Calu3 (cell line): ENCODE measurements around the gene VNN1. TPM values are rescaled to one million over a fixed set of nuclear protein-coding genes. Genes with fewer than 3 reads are reported as not detected.
"Not testable (repeated sequence)": the region's sequence is repeated elsewhere in the genome, so short reads cannot be mapped to it uniquely, and the experiment has no call there.

Experiments
- BruUV-seq: library from RNA; stranded (reverse); fragments of 400-500 nt; replicated peaks from 2 replicates; lab custom pipeline; 2021; lab: Mats Ljungman, UMichigan
- CTCF ChIA-PET: fragments of 300-600 bp; sonication (Branson Sonifier 250); formaldehyde crosslinking; loops from one replicate; lab custom pipeline; 2022; ENCODE audit warnings: antibody characterized with exemption; lab: Charles Lee
- DNase-seq: peaks from one replicate; pipeline ENCODE4 v3.0.0; 2022
- H3K27ac Mint-ChIP-seq: one replicate; pipeline ENCODE4 v1.8.0; 2022; ENCODE audit warnings: mixed read lengths; ENCODE audit not compliant: unreplicated experiment
- H3K27me3 Mint-ChIP-seq: one replicate; pipeline ENCODE4 v1.8.0; 2022; ENCODE audit warnings: mixed read lengths; ENCODE audit not compliant: unreplicated experiment
- H3K36me3 Mint-ChIP-seq: one replicate; pipeline ENCODE4 v1.8.0; 2022; ENCODE audit warnings: mild to moderate bottlenecking, moderate library complexity, mixed read lengths; ENCODE audit not compliant: insufficient read depth, unreplicated experiment
- H3K4me1 Mint-ChIP-seq: one replicate; pipeline ENCODE4 v1.8.0; 2022; ENCODE audit warnings: mild to moderate bottlenecking, low read depth, mixed read lengths; ENCODE audit not compliant: unreplicated experiment
- H3K4me3 Mint-ChIP-seq: one replicate; pipeline ENCODE4 v1.8.0; 2022; ENCODE audit warnings: mild to moderate bottlenecking, low read depth, moderate library complexity, mixed read lengths; ENCODE audit not compliant: unreplicated experiment
- H3K9me3 Mint-ChIP-seq: one replicate; pipeline ENCODE4 v1.8.0; 2022; ENCODE audit warnings: low read depth, mixed read lengths; ENCODE audit not compliant: unreplicated experiment
- CTCF ChIP-seq: fragments of 200-600 bp; IDR thresholded peaks from one replicate; pipeline ENCODE4 v1.8.0; 2022; ENCODE audit warnings: antibody characterized with exemption; ENCODE audit not compliant: unreplicated experiment
- intact Hi-C: fragments of 100-400 bp; cut with micrococcal nuclease; formaldehyde crosslinking; loops from one replicate; pipeline ENCODE4 v1.10.0; 2022; ENCODE audit not compliant: unreplicated experiment
- total RNA-seq: library from RNA; stranded (reverse); gene quantifications from 2 replicates; pipeline ENCODE4 v1.2.3, GENCODE V29; 2022

VNN1 gene
- total RNA-seq, 1 experiment from 2014 or later: 13.3 TPM

- no peak for DNase-seq
- Mint-ChIP-seq H3K9me3 (peaks cover 4% of the 10 kb centered on the region), H3K36me3 (peaks cover 6% of the 10 kb centered on the region), H3K4me1 (peaks cover 25% of the 10 kb centered on the region), H3K4me3 (no peak overlapping the region), H3K27ac (peak overlapping the region; percentile 14), H3K27me3 (no peaks in the 10 kb centered on the region)
- TF ChIP-seq CTCF: no peak
- no TSS peak for BruUV-seq
- CTCF ChIA-PET: no interaction called here
- intact Hi-C loops: no loop called here
Measured at GRCh38 chr6:132708771-132709170, 5.1 kb downstream of the VNN1 start.

GRCh38 chr6:132708002-132708401, 5.9 kb downstream of the VNN1 start:
- BruUV-seq: no TSS peak
- no peak overlapping the region for H3K27ac Mint-ChIP-seq
- H3K4me1 Mint-ChIP-seq: peaks cover 20% of the 10 kb centered on the region
- no peak for TF ChIP-seq CTCF
- H3K4me3 Mint-ChIP-seq: no peak overlapping the region
- DNase-seq: no peak
- no peaks in the 10 kb centered on the region for H3K27me3 Mint-ChIP-seq
- intact Hi-C loops: no loop called here
- peaks cover 6% of the 10 kb centered on the region for H3K36me3 Mint-ChIP-seq
- H3K9me3 Mint-ChIP-seq: peaks cover 8% of the 10 kb centered on the region
- CTCF ChIA-PET: no interaction called here

GRCh38 chr6:132706756-132707155, 7.1 kb downstream of the VNN1 start:
- H3K4me3 Mint-ChIP-seq, BruUV-seq, intact Hi-C loops, H3K27me3 Mint-ChIP-seq, H3K9me3 Mint-ChIP-seq, H3K4me1 Mint-ChIP-seq, CTCF ChIA-PET, H3K36me3 Mint-ChIP-seq, H3K27ac Mint-ChIP-seq, DNase-seq: not testable (repeated sequence)

GRCh38 chr6:132703936-132704335, 9.9 kb downstream of the VNN1 start:
- intact Hi-C loops: no loop called here
- CTCF ChIA-PET: interaction anchor here (0.7 to 0.8 kb wide), 2 partner anchors 9 to 97 kb away, joined by 3 read pairs; no protein-coding TSS in a partner anchor
- no peaks in the 10 kb centered on the region for H3K27me3 Mint-ChIP-seq
- BruUV-seq: no TSS peak
- H3K4me3 Mint-ChIP-seq: no peak overlapping the region
- no peak overlapping the region for H3K27ac Mint-ChIP-seq
- no peaks in the 10 kb centered on the region for H3K36me3 Mint-ChIP-seq
- peaks cover 7% of the 10 kb centered on the region for H3K4me1 Mint-ChIP-seq
- peaks cover 8% of the 10 kb centered on the region for H3K9me3 Mint-ChIP-seq
- no peak for DNase-seq
- no peak for TF ChIP-seq CTCF

GRCh38 chr6:132698608-132699007, 15.2 kb downstream of the VNN1 start:
- no peak for DNase-seq
- Mint-ChIP-seq H3K4me1 (peaks cover 11% of the 10 kb centered on the region), H3K9me3 (peaks cover 13% of the 10 kb centered on the region), H3K27ac (no peak overlapping the region), H3K4me3 (no peak overlapping the region), H3K36me3 (peaks cover 10% of the 10 kb centered on the region), H3K27me3 (no peaks in the 10 kb centered on the region)
- TF ChIP-seq CTCF: no peak
- BruUV-seq: no TSS peak
- CTCF ChIA-PET: no interaction called here
- intact Hi-C loops: no loop called here
